Lower lobe of right lung (tissue), 2 donors: ENCODE results near the gene SMIM23. TPM values are rescaled to one million over a fixed set of nuclear protein-coding genes. Genes with fewer than 3 reads are reported as not detected.

Experiments
- ATAC-seq, 2 donors: fragments of 200-7000 bp; cut with Tn5 transposase; one replicate each; pipeline ENCODE4 v1.9.1; 2020 to 2022; ENCODE audit warnings: mild to moderate bottlenecking in 2 of 2, moderate library complexity in 2 of 2
- DNase-seq: peaks from one replicate; pipeline ENCODE4 v3.0.0-alpha.2; 2020
- H3K27ac ChIP-seq: fragments of 200-600 bp; one replicate; pipeline ENCODE4 v1.8.0; 2022
- H3K27me3 ChIP-seq: fragments of 200-600 bp; one replicate; pipeline ENCODE4 v1.8.0; 2022; ENCODE audit warnings: low read depth
- H3K36me3 ChIP-seq: fragments of 200-600 bp; one replicate; pipeline ENCODE4 v1.8.0; 2022; ENCODE audit warnings: mild to moderate bottlenecking
- H3K4me1 ChIP-seq: fragments of 200-600 bp; one replicate; pipeline ENCODE4 v1.8.0; 2022
- H3K4me3 ChIP-seq: fragments of 200-600 bp; one replicate; pipeline ENCODE4 v1.8.0; 2022; ENCODE audit warnings: mild to moderate bottlenecking
- H3K9me3 ChIP-seq: fragments of 200-600 bp; one replicate; pipeline ENCODE4 v1.8.0; 2022
- CTCF ChIP-seq: fragments of 200-600 bp; IDR thresholded peaks from one replicate; pipeline ENCODE4 v1.8.0; 2022; ENCODE audit warnings: antibody characterized with exemption, mild to moderate bottlenecking
- intact Hi-C: fragments of 100-400 bp; cut with DNase I; formaldehyde crosslinking; loops from one replicate; pipeline ENCODE4 v1.11.0; 2022
- long read RNA-seq: library from polyadenylated mRNA; unstranded; transcript quantifications from one replicate; pipeline ENCODE4 v2.0.0, GENCODE V29; 2021
- total RNA-seq: library from RNA; stranded (reverse); fragmentation: NEBNext Ultra II Directional; extraction: Animal tissue kit (Norgen Biotek cat#: 25700); gene quantifications from one replicate; pipeline ENCODE4 v1.2.1, GENCODE V29; 2021
- donor health status: DM: no; HTN: yes; CAD: no; lungs with severe emphysema.

The SMIM23 gene
- total RNA-seq: not detected
- long read RNA-seq: 0 reads

- intact Hi-C loops: no loop called here
- Histone ChIP-seq H3K4me1 (no peaks in the 10 kb centered on the region), H3K9me3 (no peaks in the 10 kb centered on the region), H3K27me3 (peaks cover 4% of the 10 kb centered on the region), H3K27ac (no peak within 1 kb of the TSS), H3K36me3 (no peaks in the 10 kb centered on the region), H3K4me3 (no peak within 1 kb of the TSS)
- TF ChIP-seq CTCF: no peak
- ATAC-seq: no peak
- DNase-seq: no peak
Measured at GRCh38 chr5:171785517-171785916, at the start of gene SMIM23. Gene SMIM23 (plus strand): TSS chr5:171785817. CDS start chr5:171785872, 55 bp downstream.

- Histone ChIP-seq H3K27ac (no peak overlapping the region), H3K9me3 (no peaks in the 10 kb centered on the region), H3K4me3 (no peak overlapping the region), H3K27me3 (no peaks in the 10 kb centered on the region), H3K4me1 (peaks cover 14% of the 10 kb centered on the region), H3K36me3 (no peaks in the 10 kb centered on the region)
- TF ChIP-seq CTCF: peak; percentile 13
- ATAC-seq (peak; percentile 75 to 80), DNase-seq (peak; percentile 56)
- intact Hi-C loops: no loop called here
Measured at GRCh38 chr5:171736976-171737891, 48.4 kb upstream of the SMIM23 start.

- intact Hi-C loops: no loop called here
- no peak overlapping the region for H3K27ac ChIP-seq
- TF ChIP-seq CTCF: no peak
- H3K4me3 ChIP-seq: no peak overlapping the region
- no peaks in the 10 kb centered on the region for H3K36me3 ChIP-seq
- DNase-seq (no peak), ATAC-seq (no peak)
- no peaks in the 10 kb centered on the region for H3K27me3 ChIP-seq
- H3K4me1 ChIP-seq: peaks cover 14% of the 10 kb centered on the region
- no peaks in the 10 kb centered on the region for H3K9me3 ChIP-seq
Measured at GRCh38 chr5:171738501-171738900, 47.1 kb upstream of the SMIM23 start.

GRCh38 chr5:171739271-171739670 lies 46.3 kb upstream of the SMIM23 start:
- no peaks in the 10 kb centered on the region for H3K9me3 ChIP-seq
- no peak overlapping the region for H3K27ac ChIP-seq
- intact Hi-C loops: no loop called here
- H3K27me3 ChIP-seq: no peaks in the 10 kb centered on the region
- no peak for DNase-seq
- H3K4me1 ChIP-seq: peaks cover 14% of the 10 kb centered on the region
- no peaks in the 10 kb centered on the region for H3K36me3 ChIP-seq
- no peak for TF ChIP-seq CTCF
- H3K4me3 ChIP-seq: no peak overlapping the region
- ATAC-seq: no peak

GRCh38 chr5:171743436-171744076 lies 42.1 kb upstream of the SMIM23 start:
- Histone ChIP-seq H3K36me3 (no peaks in the 10 kb centered on the region), H3K4me1 (peaks cover under 1% of the 10 kb centered on the region), H3K27ac (no peak overlapping the region), H3K27me3 (no peaks in the 10 kb centered on the region), H3K4me3 (no peak overlapping the region), H3K9me3 (no peaks in the 10 kb centered on the region)
- no peak for TF ChIP-seq CTCF
- ATAC-seq: no peak
- no peak for DNase-seq
- intact Hi-C loops: no loop called here
